CD14-positive monocyte (primary cell): ENCODE data around the gene ATF6. TPM values are rescaled to one million over a fixed set of nuclear protein-coding genes. Genes with fewer than 3 reads are reported as not detected.
A peak's percentile ranks its signal among the peaks of the same experiment; 100 is the strongest.

Experiments
- DNase-seq, 3 donors: peaks; one replicate each; pipeline ENCODE4 v3.0.0-alpha.2; 2011 to 2022
- H2AFZ ChIP-seq: 2 replicates; pipeline ENCODE4 v1.6.0; 2012; ENCODE audit warnings: mild to moderate bottlenecking, low read depth, low read length, inconsistent platforms; ENCODE audit not compliant: insufficient read depth, poor library complexity, severe bottlenecking
- H3K27ac ChIP-seq, 2 donors: 1 replicate in 1 of 2; 2 replicates in 1 of 2; pipeline ENCODE4 v1.5.1; 2012 to 2013; ENCODE audit warnings: low read length in 2 of 2, control low read depth in 1 of 2, inconsistent platforms in 1 of 2, low read depth in 1 of 2, mild to moderate bottlenecking in 1 of 2
- H3K27me3 ChIP-seq, 2 donors: one replicate each; pipeline versions ENCODE4 v1.6.0 to v1.6.1; 2011 to 2013; ENCODE audit warnings: low read length in 2 of 2; ENCODE audit not compliant: control insufficient read depth in 2 of 2, insufficient read depth in 2 of 2
- H3K36me3 ChIP-seq, 2 donors: replicated peaks in 1 of 2; 1 replicate in 1 of 2; 2 replicates in 1 of 2; pipeline versions ENCODE4 v1.5.1 to v1.6.1; 2012 to 2013; ENCODE audit warnings: low read length in 2 of 2, control low read depth in 1 of 2, inconsistent platforms in 1 of 2, mild to moderate bottlenecking in 1 of 2; ENCODE audit not compliant: insufficient read depth in 2 of 2, control insufficient read depth in 1 of 2
- H3K4me1 ChIP-seq, 2 donors: 1 replicate in 1 of 2; 2 replicates in 1 of 2; pipeline versions ENCODE4 v1.5.1 to v1.6.1; 2012 to 2013; ENCODE audit warnings: low read length in 2 of 2, control low read depth in 1 of 2, inconsistent platforms in 1 of 2, mild to moderate bottlenecking in 1 of 2, moderate library complexity in 1 of 2; ENCODE audit not compliant: insufficient read depth in 2 of 2, control insufficient read depth in 1 of 2
- H3K4me2 ChIP-seq: replicated peaks from 2 replicates; pipeline ENCODE3; 2012; ENCODE audit warnings: low read length, moderate library complexity, mild to moderate bottlenecking; ENCODE audit not compliant: poor library complexity, severe bottlenecking; ENCODE audit errors: extremely low read depth
- H3K4me3 ChIP-seq, 3 experiments: fragments of 200-600 bp in 1 of 3; sonication (generic) in 1 of 3; replicated peaks in 1 of 3; 1 replicate in 2 of 3; 2 replicates in 1 of 3; pipeline ENCODE4 v1.5.1; 2011 to 2013; ENCODE audit warnings: low read length in 3 of 3, mild to moderate bottlenecking in 3 of 3, control low read depth in 2 of 3, low read depth in 2 of 3, inconsistent platforms in 1 of 3, moderate library complexity in 1 of 3
- H3K79me2 ChIP-seq: 2 replicates; pipeline ENCODE4 v1.6.0; 2012; ENCODE audit warnings: mild to moderate bottlenecking, control low read depth, inconsistent platforms, low read length, moderate library complexity; ENCODE audit not compliant: insufficient read depth
- H3K9ac ChIP-seq: 2 replicates; pipeline ENCODE4 v1.6.0; 2017; ENCODE audit warnings: low read length, mild to moderate bottlenecking; ENCODE audit not compliant: insufficient read depth, poor library complexity, severe bottlenecking
- H3K9me3 ChIP-seq, 2 donors: replicated peaks in 1 of 2; 1 replicate in 1 of 2; 2 replicates in 1 of 2; pipeline versions ENCODE4 v1.5.1 to v1.6.1; 2012 to 2013; ENCODE audit warnings: low read length in 2 of 2, control low read depth in 1 of 2; ENCODE audit not compliant: control insufficient read depth in 1 of 2, insufficient read depth in 1 of 2
- H4K20me1 ChIP-seq: 2 replicates; pipeline ENCODE4 v1.6.0; 2012; ENCODE audit warnings: mild to moderate bottlenecking, low read length, control low read depth, moderate library complexity; ENCODE audit not compliant: insufficient read depth
- H3K27ac Mint-ChIP-seq, 7 donors: one replicate each; pipeline ENCODE4 v1.8.0; 2020; ENCODE audit warnings: mild to moderate bottlenecking in 7 of 7, mixed read lengths in 7 of 7, moderate library complexity in 6 of 7, inconsistent platforms in 2 of 7
- H3K27me3 Mint-ChIP-seq, 3 donors: one replicate each; pipeline ENCODE4 v1.8.0; 2021 to 2022; ENCODE audit warnings: low read depth in 3 of 3, mild to moderate bottlenecking in 3 of 3, mixed read lengths in 3 of 3, moderate library complexity in 3 of 3, inconsistent platforms in 1 of 3
- H3K36me3 Mint-ChIP-seq, 2 donors: one replicate each; pipeline ENCODE4 v1.8.0; 2020; ENCODE audit warnings: mixed read lengths in 2 of 2, inconsistent platforms in 1 of 2, mild to moderate bottlenecking in 1 of 2
- H3K4me1 Mint-ChIP-seq: one replicate; pipeline ENCODE4 v1.8.0; 2020; ENCODE audit warnings: mild to moderate bottlenecking, mixed read lengths
- H3K4me3 Mint-ChIP-seq, 2 donors: one replicate each; pipeline ENCODE4 v1.8.0; 2020; ENCODE audit warnings: mild to moderate bottlenecking in 2 of 2, mixed read lengths in 2 of 2, moderate library complexity in 1 of 2
- H3K9me3 Mint-ChIP-seq, 7 donors: one replicate each; pipeline ENCODE4 v1.8.0; 2020 to 2022; ENCODE audit warnings: mixed read lengths in 7 of 7, mild to moderate bottlenecking in 6 of 7, moderate library complexity in 6 of 7, inconsistent platforms in 2 of 7
- CTCF ChIP-seq: fragments of 200-600 bp; IDR thresholded peaks from one replicate; pipeline ENCODE4 v1.8.0; 2022; ENCODE audit warnings: antibody characterized with exemption, mild to moderate bottlenecking
- WGBS: methylation state at CpG from one replicate; pipeline ENCODE4 v1.1.5; 2013; ENCODE audit warnings: missing lambda C conversion rate; ENCODE audit not compliant: insufficient coverage; 5-methylcytosine and 5-hydroxymethylcytosine counted together
- intact Hi-C, 2 donors: fragments of 100-400 bp; cut with micrococcal nuclease; formaldehyde crosslinking; loops; one replicate each; pipeline versions ENCODE4 v1.15.0 to v1.15.1; 2023
- polyA plus RNA-seq, 3 donors: library from polyadenylated mRNA; depleted of rRNA in 1 of 3; unstranded in 2 of 3; stranded (reverse) in 1 of 3; fragments of 300-500 nt in 2 of 3; fragments of >200 nt in 1 of 3; fragmentation: Illumina TruSeq in 2 of 3; gene quantifications; 1 replicate in 2 of 3; 2 replicates in 1 of 3; pipeline ENCODE4 v1.2.3, GENCODE V29; 2012 to 2021

The ATF6 gene
- polyA plus RNA-seq, 3 donors = 13.4 to 25.6 (median 22.2) TPM

GRCh38 chr1:161763522-161764098 lies 2.5 kb upstream of the ATF6 start:
- no peaks in the 10 kb centered on the region for H4K20me1 ChIP-seq
- Mint-ChIP-seq H3K27me3 (peaks cover 0 to 3% (median 3%) of the 10 kb centered on the region in 3 donors), H3K4me3 (peak overlapping the region in 1 of 2 donors; percentile 7), H3K27ac (no peak overlapping the region), H3K4me1 (peaks cover 28% of the 10 kb centered on the region), H3K9me3 (no peaks in the 10 kb centered on the region), H3K36me3 (peaks cover 8 to 9% of the 10 kb centered on the region in 2 donors)
- peaks cover 26 to 33% of the 10 kb centered on the region in 2 donors for H3K4me1 ChIP-seq
- intact Hi-C loops = no loop called here
- no peak overlapping the region for H2AFZ ChIP-seq
- H3K9me3 ChIP-seq = no peaks in the 10 kb centered on the region
- H3K36me3 ChIP-seq = peaks cover 3 to 4% of the 10 kb centered on the region in 2 donors
- peaks cover 26% of the 10 kb centered on the region for H3K79me2 ChIP-seq
- no peak overlapping the region for H3K9ac ChIP-seq
- H3K27me3 ChIP-seq = no peaks in the 10 kb centered on the region
- no peak overlapping the region for H3K27ac ChIP-seq
- DNase-seq = peak in 2 of 3 donors; percentile 18 to 31
- no peak overlapping the region for H3K4me3 ChIP-seq
- 80% methylated on average over 1 of the region's 7 CpGs for WGBS
- peak overlapping the region; percentile 22 for H3K4me2 ChIP-seq
- TF ChIP-seq CTCF = peak; percentile 83

GRCh38 chr1:161768461-161768860 lies 2.3 kb downstream of the ATF6 start:
- Mint-ChIP-seq H3K36me3 (peaks cover 3 to 7% of the 10 kb centered on the region in 2 donors), H3K4me1 (peaks cover 35% of the 10 kb centered on the region), H3K27ac (peak overlapping the region in 1 of 7 donors; percentile 36), H3K27me3 (peaks cover 0 to 3% (median 2%) of the 10 kb centered on the region in 3 donors), H3K4me3 (no peak overlapping the region), H3K9me3 (no peaks in the 10 kb centered on the region)
- no peak for DNase-seq
- Histone ChIP-seq H3K4me2 (no peak overlapping the region), H3K9me3 (no peaks in the 10 kb centered on the region), H3K36me3 (no peaks in the 10 kb centered on the region), H3K27me3 (no peaks in the 10 kb centered on the region), H2AFZ (no peak overlapping the region), H3K4me1 (peaks cover 55 to 70% of the 10 kb centered on the region in 2 donors), H3K4me3 (no peak overlapping the region), H3K27ac (no peak overlapping the region), H4K20me1 (peaks cover 10% of the 10 kb centered on the region), H3K9ac (no peak overlapping the region), H3K79me2 (peaks cover 63% of the 10 kb centered on the region)
- no peak for TF ChIP-seq CTCF
- intact Hi-C loops = no loop called here
- WGBS = 100% methylated on average over 3 of the region's 5 CpGs
